ENCODE results near the gene LRP2. TPM values are rescaled to one million over a fixed set of nuclear protein-coding genes. Genes with fewer than 3 reads are reported as not detected.
"Not testable (repeated sequence)": the region's sequence is repeated elsewhere in the genome, so short reads cannot be mapped to it uniquely, and the experiment has no call there.

LRP2 gene
- total RNA-seq, 1 donor from 2014 or later: not detected

- H3K27me3 Mint-ChIP-seq (ENCODE audit: unreplicated experiment): peaks cover 2% of the 10 kb centered on the region
- H3K27ac Mint-ChIP-seq (ENCODE audit: unreplicated experiment): no peak overlapping the region
- DNase-seq: no peak
- no peaks in the 10 kb centered on the region for H3K36me3 Mint-ChIP-seq (ENCODE audit: unreplicated experiment)
- H3K4me3 Mint-ChIP-seq (ENCODE audit: unreplicated experiment): no peak overlapping the region
- H3K9me3 Mint-ChIP-seq (ENCODE audit: unreplicated experiment): peaks cover under 1% of the 10 kb centered on the region
- TF ChIP-seq CTCF (IDR thresholded peaks at IDR 0.05; ENCODE audit: partially characterized antibody, unreplicated experiment): no peak
- H3K4me1 Mint-ChIP-seq (ENCODE audit: low read depth, unreplicated experiment): no peaks in the 10 kb centered on the region
Measured at GRCh38 chr2:169315357-169315756, 47.0 kb downstream of the LRP2 start.

GRCh38 chr2:169308349-169308748, 54.0 kb downstream of the LRP2 start:
- DNase-seq; H3K36me3 Mint-ChIP-seq (ENCODE audit: unreplicated experiment); H3K4me1 Mint-ChIP-seq (ENCODE audit: low read depth, unreplicated experiment); H3K4me3 Mint-ChIP-seq (ENCODE audit: unreplicated experiment); H3K9me3 Mint-ChIP-seq (ENCODE audit: unreplicated experiment); H3K27ac Mint-ChIP-seq (ENCODE audit: unreplicated experiment); H3K27me3 Mint-ChIP-seq (ENCODE audit: unreplicated experiment): not testable (repeated sequence)

GRCh38 chr2:169304689-169305088, 57.6 kb downstream of the LRP2 start:
- not testable (repeated sequence) for H3K4me1 Mint-ChIP-seq (ENCODE audit: low read depth, unreplicated experiment); H3K4me3 Mint-ChIP-seq (ENCODE audit: unreplicated experiment); H3K27me3 Mint-ChIP-seq (ENCODE audit: unreplicated experiment); H3K27ac Mint-ChIP-seq (ENCODE audit: unreplicated experiment); DNase-seq; H3K9me3 Mint-ChIP-seq (ENCODE audit: unreplicated experiment); H3K36me3 Mint-ChIP-seq (ENCODE audit: unreplicated experiment)

GRCh38 chr2:169303579-169304305, 58.6 kb downstream of the LRP2 start:
- no peaks in the 10 kb centered on the region for H3K36me3 Mint-ChIP-seq (ENCODE audit: unreplicated experiment)
- H3K9me3 Mint-ChIP-seq (ENCODE audit: unreplicated experiment): no peaks in the 10 kb centered on the region
- no peak overlapping the region for H3K4me3 Mint-ChIP-seq (ENCODE audit: unreplicated experiment)
- no peaks in the 10 kb centered on the region for H3K4me1 Mint-ChIP-seq (ENCODE audit: low read depth, unreplicated experiment)
- H3K27me3 Mint-ChIP-seq (ENCODE audit: unreplicated experiment): no peaks in the 10 kb centered on the region
- H3K27ac Mint-ChIP-seq (ENCODE audit: unreplicated experiment): no peak overlapping the region
- no peak for DNase-seq
- no peak for TF ChIP-seq CTCF (IDR thresholded peaks at IDR 0.05; ENCODE audit: partially characterized antibody, unreplicated experiment)

- H3K36me3 Mint-ChIP-seq (ENCODE audit: unreplicated experiment): no peaks in the 10 kb centered on the region
Measured at GRCh38 chr2:169302364-169302763, 60.0 kb downstream of the LRP2 start.

More at GRCh38 chr2:169302364-169302763, 60.0 kb downstream of the LRP2 start:
- Mint-ChIP-seq H3K9me3 (ENCODE audit: unreplicated experiment) (no peaks in the 10 kb centered on the region), H3K27ac (ENCODE audit: unreplicated experiment) (no peak overlapping the region), H3K27me3 (ENCODE audit: unreplicated experiment) (no peaks in the 10 kb centered on the region), H3K4me3 (ENCODE audit: unreplicated experiment) (no peak overlapping the region), H3K4me1 (ENCODE audit: low read depth, unreplicated experiment) (no peaks in the 10 kb centered on the region)
- DNase-seq: no peak
- TF ChIP-seq CTCF (IDR thresholded peaks at IDR 0.05; ENCODE audit: partially characterized antibody, unreplicated experiment): no peak
